GM12892 (cell line): Measurements from ENCODE around the gene PLAAT3.

Experiments
- DNase-seq: peaks from one replicate; pipeline ENCODE4 v3.0.0; 2011; ENCODE audit not compliant: insufficient read length
- FAIRE-seq: peaks from 2 replicates; lab custom pipeline; 2011; peaks lifted over from hg19 to GRCh38; lab: Jason Lieb, UNC
- POLR2A ChIP-seq: IDR thresholded peaks from 2 replicates; pipeline ENCODE4 v1.6.1; 2011; ENCODE audit warnings: low read depth, low read length, control low read depth
- POLR2AphosphoS5 ChIP-seq: IDR thresholded peaks from 2 replicates; pipeline ENCODE4 v1.6.1; 2011; ENCODE audit warnings: low read depth, low read length, control low read depth
- TAF1 ChIP-seq: IDR thresholded peaks from 2 replicates; pipeline ENCODE4 v1.6.1; 2011; ENCODE audit warnings: low read depth, mild to moderate bottlenecking, control low read depth, low read length, borderline replicate concordance

Gene PLAAT3

GRCh38 chr11:63527667-63528066 lies 86.6 kb downstream of the PLAAT3 start:
- no peak for FAIRE-seq
- DNase-seq, result no peak
- no peak for TF ChIP-seq POLR2A
- no peak for TF ChIP-seq TAF1
- TF ChIP-seq POLR2AphosphoS5, result no peak
